ENCODE measurements around the gene CDH3.

The CDH3 gene

GRCh38 chr16:68644715-68645493 is at the start of gene CDH3:
Gene CDH3, plus strand, starts transcription at chr16:68645310. Its CDS starts 70 bp downstream, at chr16:68645380.
- TF ChIP-seq CTCF (IDR thresholded peaks at IDR 0.05; ENCODE audit: unreplicated experiment in 3 of 3): no peak
- no peaks in the 10 kb centered on the region for H3K9me3 Mint-ChIP-seq

GRCh38 chr16:68596266-68596665 is 48.8 kb upstream of the CDH3 start:
- H3K4me1 Mint-ChIP-seq: no peaks in the 10 kb centered on the region
- no peak overlapping the region for H3K4me3 Mint-ChIP-seq
- TF ChIP-seq CTCF (IDR thresholded peaks at IDR 0.05; ENCODE audit: unreplicated experiment in 3 of 3): no peak
- H3K27ac Mint-ChIP-seq: no peak overlapping the region
- peaks cover 16% of the 10 kb centered on the region for H3K36me3 Mint-ChIP-seq (ENCODE audit: low read depth)
- H3K27me3 Mint-ChIP-seq (ENCODE audit: low read depth): peaks cover 8% of the 10 kb centered on the region
- H3K9me3 Mint-ChIP-seq: peaks cover 8% of the 10 kb centered on the region

More at GRCh38 chr16:68644715-68645493, at the start of gene CDH3:
- peaks cover 56% of the 10 kb centered on the region for H3K27me3 Mint-ChIP-seq (ENCODE audit: low read depth)
- peaks cover 40% of the 10 kb centered on the region for H3K4me1 Mint-ChIP-seq
- H3K36me3 Mint-ChIP-seq (ENCODE audit: low read depth): no peaks in the 10 kb centered on the region
- H3K4me3 Mint-ChIP-seq: peak within 1 kb of the TSS; percentile 86 to 95 (median 94)
- peak within 1 kb of the TSS; percentile 89 to 98 (median 93) for H3K27ac Mint-ChIP-seq

- H3K4me1 Mint-ChIP-seq: no peaks in the 10 kb centered on the region
- no peak overlapping the region for H3K27ac Mint-ChIP-seq
- no peak overlapping the region for H3K4me3 Mint-ChIP-seq
- H3K36me3 Mint-ChIP-seq (ENCODE audit: low read depth): no peaks in the 10 kb centered on the region
- no peaks in the 10 kb centered on the region for H3K9me3 Mint-ChIP-seq
- no peak for TF ChIP-seq CTCF (IDR thresholded peaks at IDR 0.05; ENCODE audit: unreplicated experiment in 3 of 3)
- no peaks in the 10 kb centered on the region for H3K27me3 Mint-ChIP-seq (ENCODE audit: low read depth)
Measured at GRCh38 chr16:68599586-68599985, 45.5 kb upstream of the CDH3 start.

- TF ChIP-seq CTCF (IDR thresholded peaks at IDR 0.05; ENCODE audit: unreplicated experiment in 3 of 3): no peak
- Mint-ChIP-seq H3K27me3 (ENCODE audit: low read depth) (no peaks in the 10 kb centered on the region), H3K9me3 (no peaks in the 10 kb centered on the region), H3K4me3 (no peak overlapping the region), H3K27ac (no peak overlapping the region), H3K36me3 (ENCODE audit: low read depth) (no peaks in the 10 kb centered on the region), H3K4me1 (no peaks in the 10 kb centered on the region)
Measured at GRCh38 chr16:68605746-68606145, 39.4 kb upstream of the CDH3 start.

- TF ChIP-seq CTCF (IDR thresholded peaks at IDR 0.05; ENCODE audit: unreplicated experiment in 3 of 3): no peak
- no peak overlapping the region for H3K4me3 Mint-ChIP-seq
- no peaks in the 10 kb centered on the region for H3K4me1 Mint-ChIP-seq
- H3K27me3 Mint-ChIP-seq (ENCODE audit: low read depth): no peaks in the 10 kb centered on the region
- no peak overlapping the region for H3K27ac Mint-ChIP-seq
- H3K9me3 Mint-ChIP-seq: no peaks in the 10 kb centered on the region
- no peaks in the 10 kb centered on the region for H3K36me3 Mint-ChIP-seq (ENCODE audit: low read depth)
Measured at GRCh38 chr16:68607443-68607842, 37.7 kb upstream of the CDH3 start.

- no peak for TF ChIP-seq CTCF (IDR thresholded peaks at IDR 0.05; ENCODE audit: unreplicated experiment in 3 of 3)
- Mint-ChIP-seq H3K4me3 (no peak overlapping the region), H3K9me3 (peaks cover under 1% of the 10 kb centered on the region), H3K27ac (no peak overlapping the region), H3K4me1 (no peaks in the 10 kb centered on the region), H3K27me3 (ENCODE audit: low read depth) (no peaks in the 10 kb centered on the region), H3K36me3 (ENCODE audit: low read depth) (no peaks in the 10 kb centered on the region)
Measured at GRCh38 chr16:68608330-68608729, 36.8 kb upstream of the CDH3 start.
